IPS DF 6.9 (cell line): ENCODE data around the gene MMP28.

Source experiments
- DNase-seq: peaks from one replicate; pipeline ENCODE4 v3.0.0-alpha.2; 2013; ENCODE audit warnings: low read depth, low spot score
- H3K27ac ChIP-seq: one replicate; pipeline ENCODE4 v1.5.1; 2013; ENCODE audit warnings: low read length, control low read depth
- H3K27me3 ChIP-seq: 2 replicates; pipeline ENCODE4 v1.6.1; 2013; ENCODE audit warnings: mild to moderate bottlenecking, low read length; ENCODE audit not compliant: control insufficient read depth, insufficient read depth
- H3K36me3 ChIP-seq: 2 replicates; pipeline ENCODE4 v1.6.1; 2013; ENCODE audit warnings: low read length; ENCODE audit not compliant: control insufficient read depth, insufficient read depth
- H3K4me1 ChIP-seq: 2 replicates; pipeline ENCODE4 v1.6.1; 2013; ENCODE audit warnings: low read length; ENCODE audit not compliant: control insufficient read depth, insufficient read depth
- H3K4me3 ChIP-seq: 2 replicates; pipeline ENCODE4 v1.5.1; 2013; ENCODE audit warnings: mild to moderate bottlenecking, low read length
- H3K9me3 ChIP-seq: 2 replicates; pipeline ENCODE4 v1.6.1; 2013; ENCODE audit warnings: low read length, inconsistent platforms; ENCODE audit not compliant: control insufficient read depth, insufficient read depth
- WGBS: extraction: QIAGEN DNeasy Blood & Tissue Kit; methylation state at CpG from one replicate; pipeline ENCODE4 v1.1.7; 2013; ENCODE audit warnings: mixed read lengths, missing lambda C conversion rate; ENCODE audit not compliant: insufficient read length, insufficient coverage; 5-methylcytosine and 5-hydroxymethylcytosine counted together

Gene MMP28

GRCh38 chr17:35816723-35817122, 21.3 kb upstream of the MMP28 start:
- H3K36me3 ChIP-seq: peaks cover 8% of the 10 kb centered on the region; the same call in 1 of the 2 replicates

GRCh38 chr17:35812456-35812855, 17.0 kb upstream of the MMP28 start:
- Histone ChIP-seq H3K27me3 (no peaks in the 10 kb centered on the region), H3K36me3 (peaks cover 2% of the 10 kb centered on the region; the same call in 1 of the 2 replicates), H3K9me3 (no peaks in the 10 kb centered on the region), H3K4me3 (no peak overlapping the region), H3K4me1 (no peaks in the 10 kb centered on the region), H3K27ac (no peak overlapping the region)
- DNase-seq: no peak
- no CpG with 5 or more reads among the region's 5 CpGs for WGBS

More at GRCh38 chr17:35816723-35817122, 21.3 kb upstream of the MMP28 start:
- Histone ChIP-seq H3K9me3 (no peaks in the 10 kb centered on the region), H3K27me3 (no peaks in the 10 kb centered on the region), H3K27ac (no peak overlapping the region), H3K4me1 (no peaks in the 10 kb centered on the region), H3K4me3 (no peak overlapping the region)
- no peak for DNase-seq
- WGBS: no CpG with 5 or more reads among the region's 5 CpGs

- no peak overlapping the region for H3K4me3 ChIP-seq
- peaks cover 2% of the 10 kb centered on the region; the same call in 1 of the 2 replicates for H3K36me3 ChIP-seq
- no peaks in the 10 kb centered on the region for H3K27me3 ChIP-seq
- no peak overlapping the region for H3K27ac ChIP-seq
- no peaks in the 10 kb centered on the region for H3K9me3 ChIP-seq
- WGBS: no CpG with 5 or more reads among the region's 6 CpGs
- DNase-seq: no peak
- H3K4me1 ChIP-seq: no peaks in the 10 kb centered on the region
These were observed 16.3 kb upstream of the MMP28 start for GRCh38 chr17:35811759-35812158.

- Histone ChIP-seq H3K4me1 (no peaks in the 10 kb centered on the region), H3K4me3 (peak overlapping the region; percentile 77), H3K27me3 (no peaks in the 10 kb centered on the region), H3K36me3 (no peaks in the 10 kb centered on the region), H3K27ac (no peak overlapping the region), H3K9me3 (no peaks in the 10 kb centered on the region)
- no peak for DNase-seq
- WGBS: no CpG with 5 or more reads among the region's 24 CpGs
These were observed 14.5 kb upstream of the MMP28 start for GRCh38 chr17:35809855-35810461.

- peak; percentile 91 for DNase-seq
- H3K9me3 ChIP-seq: no peaks in the 10 kb centered on the region
- H3K27ac ChIP-seq: no peak within 1 kb of the TSS
- no peaks in the 10 kb centered on the region for H3K27me3 ChIP-seq
- peak within 1 kb of the TSS; percentile 77 for H3K4me3 ChIP-seq
- no peaks in the 10 kb centered on the region for H3K36me3 ChIP-seq
- H3K4me1 ChIP-seq: no peaks in the 10 kb centered on the region
- no CpG with 5 or more reads among the region's 71 CpGs for WGBS
These were observed 13.8 kb upstream of the MMP28 start, which contains the start of gene TAF15 for GRCh38 chr17:35808962-35809854. Gene TAF15 (plus strand): TSS chr17:35809484. CDS start chr17:35809570, 86 bp downstream.

GRCh38 chr17:35808240-35808961, 13.0 kb upstream of the MMP28 start:
- WGBS: no CpG with 5 or more reads among the region's 19 CpGs
- Histone ChIP-seq H3K27ac (no peak overlapping the region), H3K4me1 (no peaks in the 10 kb centered on the region), H3K4me3 (peak overlapping the region; percentile 58; the same call in 1 of the 2 replicates), H3K36me3 (no peaks in the 10 kb centered on the region), H3K9me3 (no peaks in the 10 kb centered on the region), H3K27me3 (no peaks in the 10 kb centered on the region)
- DNase-seq: no peak

GRCh38 chr17:35807371-35808144, 12.1 kb upstream of the MMP28 start:
- H3K4me3 ChIP-seq: no peak overlapping the region
- WGBS: no CpG with 5 or more reads among the region's 7 CpGs
- H3K36me3 ChIP-seq: no peaks in the 10 kb centered on the region
- H3K9me3 ChIP-seq: no peaks in the 10 kb centered on the region
- H3K27me3 ChIP-seq: no peaks in the 10 kb centered on the region
- DNase-seq: no peak
- no peaks in the 10 kb centered on the region for H3K4me1 ChIP-seq
- H3K27ac ChIP-seq: no peak overlapping the region

- no peak overlapping the region for H3K4me3 ChIP-seq
- DNase-seq: peak; percentile 72
- H3K27ac ChIP-seq: no peak overlapping the region
- no peaks in the 10 kb centered on the region for H3K36me3 ChIP-seq
- H3K9me3 ChIP-seq: no peaks in the 10 kb centered on the region
- no peaks in the 10 kb centered on the region for H3K4me1 ChIP-seq
- WGBS: no CpG with 5 or more reads among the region's 1 CpG
- no peaks in the 10 kb centered on the region for H3K27me3 ChIP-seq
These were observed 9.3 kb upstream of the MMP28 start for GRCh38 chr17:35804658-35805192.

- H3K4me3 ChIP-seq: no peak overlapping the region
- no peaks in the 10 kb centered on the region for H3K4me1 ChIP-seq
- no CpG with 5 or more reads among the region's 9 CpGs for WGBS
- peaks cover 1% of the 10 kb centered on the region; the same call in 1 of the 2 replicates for H3K27me3 ChIP-seq
- H3K27ac ChIP-seq: no peak overlapping the region
- H3K36me3 ChIP-seq: no peaks in the 10 kb centered on the region
- no peak for DNase-seq
- H3K9me3 ChIP-seq: no peaks in the 10 kb centered on the region
These were observed 6.3 kb upstream of the MMP28 start for GRCh38 chr17:35801583-35802224.
